ENCODE results near the gene GSX1. TPM values are rescaled to one million over a fixed set of nuclear protein-coding genes. Genes with fewer than 3 reads are reported as not detected.

The GSX1 gene
- total RNA-seq, 1 donor from 2014 or later: not detected

GRCh38 chr13:27751953-27752532 is 40.2 kb upstream of the GSX1 start:
- H3K27ac Mint-ChIP-seq: no peak overlapping the region
- Histone ChIP-seq H3K4me1 (no peaks in the 10 kb centered on the region), H3K9me3 (ENCODE audit: low read depth) (no peaks in the 10 kb centered on the region), H3K4me2 (no peak overlapping the region), H3K4me3 (no peak overlapping the region), H2AFZ (replicated peaks) (no peak overlapping the region), H3K36me3 (no peaks in the 10 kb centered on the region), H3K27me3 (no peaks in the 10 kb centered on the region), H3K9ac (no peak overlapping the region), H4K20me1 (ENCODE audit: low read depth) (no peaks in the 10 kb centered on the region), H3F3A (ENCODE audit: low read depth) (no peaks in the 10 kb centered on the region), H3K79me2 (ENCODE audit: low read depth) (no peaks in the 10 kb centered on the region), H3K27ac (no peak overlapping the region)
- H3K4me3 Mint-ChIP-seq: no peak overlapping the region
- H3K36me3 Mint-ChIP-seq: peaks cover 2% of the 10 kb centered on the region
- H3K27me3 Mint-ChIP-seq (ENCODE audit: insufficient read depth, low read depth): peaks cover 2% of the 10 kb centered on the region
- no peak for DNase-seq (ENCODE audit: low spot score)
- peaks cover 3% of the 10 kb centered on the region for H3K4me1 Mint-ChIP-seq
- peaks cover 7% of the 10 kb centered on the region for H3K9me3 Mint-ChIP-seq
- TF ChIP-seq, protein P1, sequence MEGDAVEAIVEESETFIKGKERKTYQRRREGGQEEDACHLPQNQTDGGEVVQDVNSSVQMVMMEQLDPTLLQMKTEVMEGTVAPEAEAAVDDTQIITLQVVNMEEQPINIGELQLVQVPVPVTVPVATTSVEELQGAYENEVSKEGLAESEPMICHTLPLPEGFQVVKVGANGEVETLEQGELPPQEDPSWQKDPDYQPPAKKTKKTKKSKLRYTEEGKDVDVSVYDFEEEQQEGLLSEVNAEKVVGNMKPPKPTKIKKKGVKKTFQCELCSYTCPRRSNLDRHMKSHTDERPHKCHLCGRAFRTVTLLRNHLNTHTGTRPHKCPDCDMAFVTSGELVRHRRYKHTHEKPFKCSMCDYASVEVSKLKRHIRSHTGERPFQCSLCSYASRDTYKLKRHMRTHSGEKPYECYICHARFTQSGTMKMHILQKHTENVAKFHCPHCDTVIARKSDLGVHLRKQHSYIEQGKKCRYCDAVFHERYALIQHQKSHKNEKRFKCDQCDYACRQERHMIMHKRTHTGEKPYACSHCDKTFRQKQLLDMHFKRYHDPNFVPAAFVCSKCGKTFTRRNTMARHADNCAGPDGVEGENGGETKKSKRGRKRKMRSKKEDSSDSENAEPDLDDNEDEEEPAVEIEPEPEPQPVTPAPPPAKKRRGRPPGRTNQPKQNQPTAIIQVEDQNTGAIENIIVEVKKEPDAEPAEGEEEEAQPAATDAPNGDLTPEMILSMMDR (IDR thresholded peaks at IDR 0.05): no peak
- no peak for TF ChIP-seq EZH2phosphoT487 (IDR thresholded peaks at IDR 0.05)
- no peak for TF ChIP-seq EZH2 (IDR thresholded peaks at IDR 0.05)

DNA sequence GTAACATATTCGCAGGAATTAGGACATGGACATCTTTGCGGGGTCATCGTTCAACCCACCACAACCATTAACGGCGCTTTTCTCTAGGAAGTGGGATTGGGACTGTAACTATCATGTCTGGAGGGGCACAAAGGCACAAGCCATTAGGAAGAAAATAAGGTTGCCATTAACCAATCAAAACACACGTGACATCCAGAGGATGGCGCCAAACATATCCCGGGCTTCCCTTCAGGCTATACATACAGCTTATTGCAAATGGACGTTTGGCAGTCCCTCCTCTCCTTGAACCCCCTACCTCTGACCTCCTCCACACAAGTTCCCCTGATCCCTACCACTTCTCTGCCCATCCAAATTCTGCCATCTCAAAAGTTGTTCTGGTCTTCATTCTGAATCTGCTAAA is 26.6 kb upstream of the GSX1 start:
- Mint-ChIP-seq H3K4me3 (no peak overlapping the region), H3K4me1 (peaks cover 5% of the 10 kb centered on the region), H3K27ac (no peak overlapping the region), H3K9me3 (peaks cover 5% of the 10 kb centered on the region), H3K27me3 (ENCODE audit: insufficient read depth, low read depth) (peaks cover 4% of the 10 kb centered on the region), H3K36me3 (no peaks in the 10 kb centered on the region)
- TF ChIP-seq, protein P1 (IDR thresholded peaks at IDR 0.05): no peak
- TF ChIP-seq EZH2phosphoT487 (IDR thresholded peaks at IDR 0.05): no peak
- no peak for TF ChIP-seq EZH2 (IDR thresholded peaks at IDR 0.05)
- Histone ChIP-seq H3K4me1 (no peaks in the 10 kb centered on the region), H3K27me3 (peaks cover 29% of the 10 kb centered on the region), H3K9ac (no peak overlapping the region), H3K4me3 (no peak overlapping the region), H3K36me3 (no peaks in the 10 kb centered on the region), H3K9me3 (ENCODE audit: low read depth) (no peaks in the 10 kb centered on the region), H3K79me2 (ENCODE audit: low read depth) (no peaks in the 10 kb centered on the region), H2AFZ (replicated peaks) (no peak overlapping the region), H4K20me1 (ENCODE audit: low read depth) (no peaks in the 10 kb centered on the region), H3K27ac (no peak overlapping the region), H3K4me2 (no peak overlapping the region), H3F3A (ENCODE audit: low read depth) (no peaks in the 10 kb centered on the region)
- no peak for DNase-seq (ENCODE audit: low spot score)

- peak; percentile 56 for DNase-seq (ENCODE audit: low spot score)
- no peak overlapping the region for H3K9ac ChIP-seq
- H3K4me3 ChIP-seq: no peak overlapping the region
- peaks cover 9% of the 10 kb centered on the region for H3K4me1 Mint-ChIP-seq
- no peaks in the 10 kb centered on the region for H3K79me2 ChIP-seq (ENCODE audit: low read depth)
- no peak overlapping the region for H2AFZ ChIP-seq (replicated peaks)
- H3K36me3 ChIP-seq: no peaks in the 10 kb centered on the region
- H3K4me2 ChIP-seq: no peak overlapping the region
- peaks cover 47% of the 10 kb centered on the region for H3K27me3 ChIP-seq
- no peak overlapping the region for H3K4me3 Mint-ChIP-seq
- H3K9me3 ChIP-seq (ENCODE audit: low read depth): no peaks in the 10 kb centered on the region
- H3K27ac ChIP-seq: no peak overlapping the region
- peaks cover 10% of the 10 kb centered on the region for H3K4me1 ChIP-seq
- H3K27ac Mint-ChIP-seq: no peak overlapping the region
- no peaks in the 10 kb centered on the region for H4K20me1 ChIP-seq (ENCODE audit: low read depth)
- no peaks in the 10 kb centered on the region for H3K9me3 Mint-ChIP-seq
- TF ChIP-seq, protein P1 (IDR thresholded peaks at IDR 0.05): peak; percentile 63
- TF ChIP-seq EZH2phosphoT487 (IDR thresholded peaks at IDR 0.05): no peak
- no peaks in the 10 kb centered on the region for H3K36me3 Mint-ChIP-seq
- H3K27me3 Mint-ChIP-seq (ENCODE audit: insufficient read depth, low read depth): peaks cover 7% of the 10 kb centered on the region
- peaks cover 4% of the 10 kb centered on the region for H3F3A ChIP-seq (ENCODE audit: low read depth)
Observed at GRCh38 chr13:27770809-27771208, 21.5 kb upstream of the GSX1 start.

Data from neural progenitor cell (in vitro differentiated cells).